Astrocyte (in vitro differentiated cells and primary cell): ENCODE measurements around the gene COL16A1.

ENCODE experiments used
- EZH2 ChIP-seq: IDR thresholded peaks from 2 replicates; pipeline ENCODE4 v1.6.1; 2012; ENCODE audit warnings: mild to moderate bottlenecking, low read length, inconsistent platforms; ENCODE audit not compliant: insufficient read depth
- TF ChIP-seq, protein P1 (sequence below): IDR thresholded peaks from 2 replicates; pipeline ENCODE4 v1.5.1; 2011; ENCODE audit warnings: low read depth, mild to moderate bottlenecking, inconsistent platforms, low read length, moderate library complexity; ENCODE audit not compliant: insufficient read depth

DNA sequence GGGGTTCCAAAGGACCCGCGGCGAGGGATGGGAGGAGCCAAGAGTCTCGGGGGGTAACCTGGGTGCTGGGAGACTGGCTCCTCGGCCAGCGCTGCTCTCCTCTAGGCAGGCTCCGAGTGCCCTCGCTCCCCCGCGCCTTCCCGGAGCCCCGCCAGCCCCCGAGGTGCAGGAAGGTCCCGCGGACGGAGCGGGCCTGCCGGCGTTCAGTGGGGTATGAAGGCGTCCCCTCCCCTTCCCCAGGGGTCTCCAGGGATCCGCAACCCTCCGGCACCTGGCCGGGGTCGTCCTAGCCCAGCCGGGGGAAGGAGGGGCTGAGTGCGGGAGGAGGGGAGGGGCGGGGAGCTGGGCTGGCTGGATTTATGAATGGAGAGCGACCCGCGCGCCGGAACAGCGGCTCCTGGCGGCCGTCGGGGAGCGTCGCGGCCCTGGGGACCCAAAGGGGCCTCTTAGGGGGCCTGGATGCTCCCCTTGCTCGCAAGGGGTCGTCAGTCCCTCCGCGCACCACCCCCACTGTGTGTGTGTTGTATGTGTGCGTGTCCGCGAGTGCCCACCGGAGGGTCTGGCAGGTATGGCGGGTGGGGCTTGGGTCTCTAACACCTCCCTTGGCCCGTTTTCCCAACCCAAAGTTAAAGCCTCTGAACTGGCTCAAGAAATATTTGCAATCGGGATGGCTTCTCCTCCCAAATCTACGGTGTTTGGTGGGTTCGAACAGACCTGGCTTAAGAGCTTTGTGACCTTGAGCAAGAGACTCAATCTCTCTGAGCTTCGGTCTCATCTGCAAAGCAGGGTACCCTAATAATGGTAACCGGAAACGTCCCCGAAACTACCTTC is 85.7 kb downstream of the COL16A1 start:
- TF ChIP-seq, protein P1, sequence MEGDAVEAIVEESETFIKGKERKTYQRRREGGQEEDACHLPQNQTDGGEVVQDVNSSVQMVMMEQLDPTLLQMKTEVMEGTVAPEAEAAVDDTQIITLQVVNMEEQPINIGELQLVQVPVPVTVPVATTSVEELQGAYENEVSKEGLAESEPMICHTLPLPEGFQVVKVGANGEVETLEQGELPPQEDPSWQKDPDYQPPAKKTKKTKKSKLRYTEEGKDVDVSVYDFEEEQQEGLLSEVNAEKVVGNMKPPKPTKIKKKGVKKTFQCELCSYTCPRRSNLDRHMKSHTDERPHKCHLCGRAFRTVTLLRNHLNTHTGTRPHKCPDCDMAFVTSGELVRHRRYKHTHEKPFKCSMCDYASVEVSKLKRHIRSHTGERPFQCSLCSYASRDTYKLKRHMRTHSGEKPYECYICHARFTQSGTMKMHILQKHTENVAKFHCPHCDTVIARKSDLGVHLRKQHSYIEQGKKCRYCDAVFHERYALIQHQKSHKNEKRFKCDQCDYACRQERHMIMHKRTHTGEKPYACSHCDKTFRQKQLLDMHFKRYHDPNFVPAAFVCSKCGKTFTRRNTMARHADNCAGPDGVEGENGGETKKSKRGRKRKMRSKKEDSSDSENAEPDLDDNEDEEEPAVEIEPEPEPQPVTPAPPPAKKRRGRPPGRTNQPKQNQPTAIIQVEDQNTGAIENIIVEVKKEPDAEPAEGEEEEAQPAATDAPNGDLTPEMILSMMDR = peak; percentile 45
- TF ChIP-seq EZH2 = no peak
